ENCODE data around the gene LYL1. TPM values are rescaled to one million over a fixed set of nuclear protein-coding genes. Genes with fewer than 3 reads are reported as not detected.

The LYL1 gene
- total RNA-seq, 1 experiment from 2014 or later = 0.23 TPM

- H3K27ac ChIP-seq (ENCODE audit: low read length) = no peak overlapping the region
- no peaks in the 10 kb centered on the region for H3K27me3 ChIP-seq (ENCODE audit: control insufficient read depth, insufficient read depth, low read length)
- in situ Hi-C loops (cut with HindIII; ENCODE audit: low pct_unique_long_range_greater_than_20kb, low sequenced_read_pairs) = no loop called here
- ChIA-PET CTCF (no interaction called here), POLR2A (no interaction called here)
- intact Hi-C loops (cut with micrococcal nuclease; ENCODE audit: unreplicated experiment) = no loop called here
- TF ChIP-seq TCF7L2 (IDR thresholded peaks at IDR 0.05; ENCODE audit: low read depth, low read length) (no peak), CTCF (IDR thresholded peaks at IDR 0.05) (no peak)
- H3K4me1 ChIP-seq (ENCODE audit: control insufficient read depth, insufficient read depth, low read length) = no peaks in the 10 kb centered on the region
- TSS peak; percentile 75 for BruUV-seq (replicated peaks)
- H3K4me3 ChIP-seq (ENCODE audit: low read depth in 2 of 2, low read length in 2 of 2) = no peak overlapping the region
- H3K9me3 ChIP-seq (ENCODE audit: control insufficient read depth, insufficient read depth, low read depth, low read length) = no peaks in the 10 kb centered on the region
- no peaks in the 10 kb centered on the region; the same call in 1 of the 2 replicates for H3K36me3 ChIP-seq (ENCODE audit: control insufficient read depth, insufficient read depth, low read length)
- DNase-seq (ENCODE audit: low read depth, low spot score) = no peak
- no peak for ATAC-seq
Observed at GRCh38 chr19:13139633-13140311, 37.1 kb upstream of the LYL1 start.

- in situ Hi-C loops (cut with HindIII; ENCODE audit: low pct_unique_long_range_greater_than_20kb, low sequenced_read_pairs) (no loop called here), intact Hi-C loops (cut with micrococcal nuclease; ENCODE audit: unreplicated experiment) (no loop called here)
- no peaks in the 10 kb centered on the region for H3K9me3 ChIP-seq (ENCODE audit: control insufficient read depth, insufficient read depth, low read depth, low read length)
- H3K4me3 ChIP-seq (ENCODE audit: low read depth in 2 of 2, low read length in 2 of 2) = no peak overlapping the region
- no TSS peak for BruUV-seq (replicated peaks)
- ATAC-seq = no peak
- TF ChIP-seq REST (IDR thresholded peaks at IDR 0.05; ENCODE audit: insufficient read depth in 1 of 2, low read depth in 2 of 2, low read length in 1 of 2) (no peak), CTCF (IDR thresholded peaks at IDR 0.05) (no peak), POLR2AphosphoS5 (IDR thresholded peaks at IDR 0.05; ENCODE audit: low read depth, low read length) (no peak), SIN3A (IDR thresholded peaks at IDR 0.05; ENCODE audit: borderline replicate concordance, insufficient read depth, low read depth, low read length) (no peak), TCF7L2 (IDR thresholded peaks at IDR 0.05; ENCODE audit: low read depth, low read length) (no peak)
- no peaks in the 10 kb centered on the region for H3K4me1 ChIP-seq (ENCODE audit: control insufficient read depth, insufficient read depth, low read length)
- POLR2A ChIA-PET = no interaction called here
- H3K36me3 ChIP-seq (ENCODE audit: control insufficient read depth, insufficient read depth, low read length) = no peaks in the 10 kb centered on the region; the same call in 1 of the 2 replicates
- no peak for DNase-seq (ENCODE audit: low read depth, low spot score)
- CTCF ChIA-PET = no interaction called here
- H3K27me3 ChIP-seq (ENCODE audit: control insufficient read depth, insufficient read depth, low read length) = no peaks in the 10 kb centered on the region
- no peak overlapping the region for H3K27ac ChIP-seq (ENCODE audit: low read length)
Observed at GRCh38 chr19:13138916-13139198, 36.2 kb upstream of the LYL1 start.
